ENCODE data around the gene FOXO6. TPM values are rescaled to one million over a fixed set of nuclear protein-coding genes. Genes with fewer than 3 reads are reported as not detected.

The FOXO6 gene
- total and polyA plus RNA-seq, 9 of the 15 experiments (the other 6 are each of a cell fraction or from before 2014, with no cell fraction given) = 0.04 to 0.31 (median 0.12) TPM; not detected in 5

DNA sequence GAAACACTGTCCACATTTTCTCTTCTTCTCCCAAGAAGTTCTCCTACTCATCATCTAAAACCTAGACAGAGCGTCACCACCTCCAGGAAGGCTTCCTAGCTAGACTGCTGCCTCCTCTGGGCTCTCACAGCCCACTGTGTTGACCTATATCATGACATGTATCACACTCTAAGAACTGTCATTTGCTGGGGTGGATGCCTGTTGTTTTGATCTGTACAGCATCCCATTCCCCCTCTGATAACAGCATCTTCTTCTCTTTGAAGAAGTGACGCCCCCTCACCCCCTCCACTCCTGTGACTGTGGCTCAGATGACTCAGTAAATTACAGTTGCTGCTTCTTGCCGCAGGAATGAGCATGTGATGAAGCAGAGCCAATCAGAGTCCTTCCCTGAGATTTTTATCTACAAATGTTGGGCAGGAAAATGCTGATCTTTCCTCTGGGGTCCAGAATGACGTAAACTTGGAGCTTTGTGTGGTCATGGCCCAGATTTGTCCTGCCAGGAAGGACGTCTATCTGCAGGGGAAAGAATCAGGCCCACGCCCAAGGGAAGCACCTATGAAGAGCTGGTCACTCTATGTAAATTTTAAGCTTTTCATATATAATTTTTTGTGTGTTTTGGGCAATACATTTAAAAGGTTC is 28.0 kb upstream of the FOXO6 start (continued):
- TF ChIP-seq, protein P1, sequence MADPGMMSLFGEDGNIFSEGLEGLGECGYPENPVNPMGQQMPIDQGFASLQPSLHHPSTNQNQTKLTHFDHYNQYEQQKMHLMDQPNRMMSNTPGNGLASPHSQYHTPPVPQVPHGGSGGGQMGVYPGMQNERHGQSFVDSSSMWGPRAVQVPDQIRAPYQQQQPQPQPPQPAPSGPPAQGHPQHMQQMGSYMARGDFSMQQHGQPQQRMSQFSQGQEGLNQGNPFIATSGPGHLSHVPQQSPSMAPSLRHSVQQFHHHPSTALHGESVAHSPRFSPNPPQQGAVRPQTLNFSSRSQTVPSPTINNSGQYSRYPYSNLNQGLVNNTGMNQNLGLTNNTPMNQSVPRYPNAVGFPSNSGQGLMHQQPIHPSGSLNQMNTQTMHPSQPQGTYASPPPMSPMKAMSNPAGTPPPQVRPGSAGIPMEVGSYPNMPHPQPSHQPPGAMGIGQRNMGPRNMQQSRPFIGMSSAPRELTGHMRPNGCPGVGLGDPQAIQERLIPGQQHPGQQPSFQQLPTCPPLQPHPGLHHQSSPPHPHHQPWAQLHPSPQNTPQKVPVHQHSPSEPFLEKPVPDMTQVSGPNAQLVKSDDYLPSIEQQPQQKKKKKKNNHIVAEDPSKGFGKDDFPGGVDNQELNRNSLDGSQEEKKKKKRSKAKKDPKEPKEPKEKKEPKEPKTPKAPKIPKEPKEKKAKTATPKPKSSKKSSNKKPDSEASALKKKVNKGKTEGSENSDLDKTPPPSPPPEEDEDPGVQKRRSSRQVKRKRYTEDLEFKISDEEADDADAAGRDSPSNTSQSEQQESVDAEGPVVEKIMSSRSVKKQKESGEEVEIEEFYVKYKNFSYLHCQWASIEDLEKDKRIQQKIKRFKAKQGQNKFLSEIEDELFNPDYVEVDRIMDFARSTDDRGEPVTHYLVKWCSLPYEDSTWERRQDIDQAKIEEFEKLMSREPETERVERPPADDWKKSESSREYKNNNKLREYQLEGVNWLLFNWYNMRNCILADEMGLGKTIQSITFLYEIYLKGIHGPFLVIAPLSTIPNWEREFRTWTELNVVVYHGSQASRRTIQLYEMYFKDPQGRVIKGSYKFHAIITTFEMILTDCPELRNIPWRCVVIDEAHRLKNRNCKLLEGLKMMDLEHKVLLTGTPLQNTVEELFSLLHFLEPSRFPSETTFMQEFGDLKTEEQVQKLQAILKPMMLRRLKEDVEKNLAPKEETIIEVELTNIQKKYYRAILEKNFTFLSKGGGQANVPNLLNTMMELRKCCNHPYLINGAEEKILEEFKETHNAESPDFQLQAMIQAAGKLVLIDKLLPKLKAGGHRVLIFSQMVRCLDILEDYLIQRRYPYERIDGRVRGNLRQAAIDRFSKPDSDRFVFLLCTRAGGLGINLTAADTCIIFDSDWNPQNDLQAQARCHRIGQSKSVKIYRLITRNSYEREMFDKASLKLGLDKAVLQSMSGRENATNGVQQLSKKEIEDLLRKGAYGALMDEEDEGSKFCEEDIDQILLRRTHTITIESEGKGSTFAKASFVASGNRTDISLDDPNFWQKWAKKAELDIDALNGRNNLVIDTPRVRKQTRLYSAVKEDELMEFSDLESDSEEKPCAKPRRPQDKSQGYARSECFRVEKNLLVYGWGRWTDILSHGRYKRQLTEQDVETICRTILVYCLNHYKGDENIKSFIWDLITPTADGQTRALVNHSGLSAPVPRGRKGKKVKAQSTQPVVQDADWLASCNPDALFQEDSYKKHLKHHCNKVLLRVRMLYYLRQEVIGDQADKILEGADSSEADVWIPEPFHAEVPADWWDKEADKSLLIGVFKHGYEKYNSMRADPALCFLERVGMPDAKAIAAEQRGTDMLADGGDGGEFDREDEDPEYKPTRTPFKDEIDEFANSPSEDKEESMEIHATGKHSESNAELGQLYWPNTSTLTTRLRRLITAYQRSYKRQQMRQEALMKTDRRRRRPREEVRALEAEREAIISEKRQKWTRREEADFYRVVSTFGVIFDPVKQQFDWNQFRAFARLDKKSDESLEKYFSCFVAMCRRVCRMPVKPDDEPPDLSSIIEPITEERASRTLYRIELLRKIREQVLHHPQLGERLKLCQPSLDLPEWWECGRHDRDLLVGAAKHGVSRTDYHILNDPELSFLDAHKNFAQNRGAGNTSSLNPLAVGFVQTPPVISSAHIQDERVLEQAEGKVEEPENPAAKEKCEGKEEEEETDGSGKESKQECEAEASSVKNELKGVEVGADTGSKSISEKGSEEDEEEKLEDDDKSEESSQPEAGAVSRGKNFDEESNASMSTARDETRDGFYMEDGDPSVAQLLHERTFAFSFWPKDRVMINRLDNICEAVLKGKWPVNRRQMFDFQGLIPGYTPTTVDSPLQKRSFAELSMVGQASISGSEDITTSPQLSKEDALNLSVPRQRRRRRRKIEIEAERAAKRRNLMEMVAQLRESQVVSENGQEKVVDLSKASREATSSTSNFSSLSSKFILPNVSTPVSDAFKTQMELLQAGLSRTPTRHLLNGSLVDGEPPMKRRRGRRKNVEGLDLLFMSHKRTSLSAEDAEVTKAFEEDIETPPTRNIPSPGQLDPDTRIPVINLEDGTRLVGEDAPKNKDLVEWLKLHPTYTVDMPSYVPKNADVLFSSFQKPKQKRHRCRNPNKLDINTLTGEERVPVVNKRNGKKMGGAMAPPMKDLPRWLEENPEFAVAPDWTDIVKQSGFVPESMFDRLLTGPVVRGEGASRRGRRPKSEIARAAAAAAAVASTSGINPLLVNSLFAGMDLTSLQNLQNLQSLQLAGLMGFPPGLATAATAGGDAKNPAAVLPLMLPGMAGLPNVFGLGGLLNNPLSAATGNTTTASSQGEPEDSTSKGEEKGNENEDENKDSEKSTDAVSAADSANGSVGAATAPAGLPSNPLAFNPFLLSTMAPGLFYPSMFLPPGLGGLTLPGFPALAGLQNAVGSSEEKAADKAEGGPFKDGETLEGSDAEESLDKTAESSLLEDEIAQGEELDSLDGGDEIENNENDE (IDR thresholded peaks at IDR 0.05; ENCODE audit: low read depth, low read length) = no peak
- TF ChIP-seq, protein P2, sequence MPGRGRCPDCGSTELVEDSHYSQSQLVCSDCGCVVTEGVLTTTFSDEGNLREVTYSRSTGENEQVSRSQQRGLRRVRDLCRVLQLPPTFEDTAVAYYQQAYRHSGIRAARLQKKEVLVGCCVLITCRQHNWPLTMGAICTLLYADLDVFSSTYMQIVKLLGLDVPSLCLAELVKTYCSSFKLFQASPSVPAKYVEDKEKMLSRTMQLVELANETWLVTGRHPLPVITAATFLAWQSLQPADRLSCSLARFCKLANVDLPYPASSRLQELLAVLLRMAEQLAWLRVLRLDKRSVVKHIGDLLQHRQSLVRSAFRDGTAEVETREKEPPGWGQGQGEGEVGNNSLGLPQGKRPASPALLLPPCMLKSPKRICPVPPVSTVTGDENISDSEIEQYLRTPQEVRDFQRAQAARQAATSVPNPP (IDR thresholded peaks at IDR 0.05; ENCODE audit: borderline replicate concordance, insufficient read depth, insufficient read length) = no peak
- no peak for TF ChIP-seq TAF9B (IDR thresholded peaks at IDR 0.05; ENCODE audit: partially characterized antibody)
- no peak for TF ChIP-seq KLF6 (CRISPR knock-in tag; IDR thresholded peaks at IDR 0.05; ENCODE audit: borderline replicate concordance)
- TF ChIP-seq NCOR1 (IDR thresholded peaks at IDR 0.05) = no peak
- no peak for TF ChIP-seq ZNF184 (CRISPR knock-in tag; IDR thresholded peaks at IDR 0.05)
- no peak for TF ChIP-seq MCM5 (IDR thresholded peaks at IDR 0.05; ENCODE audit: low read depth)
- TF ChIP-seq E2F4 (CRISPR knock-in tag; IDR thresholded peaks at IDR 0.05; ENCODE audit: low read depth) = no peak
- no peak for TF ChIP-seq TCF3 (CRISPR knock-in tag; IDR thresholded peaks at IDR 0.05)
- no peak for TF ChIP-seq ZC3H4 (CRISPR knock-in tag; IDR thresholded peaks at IDR 0.05; ENCODE audit: borderline replicate concordance)
- TF ChIP-seq IRF2 (CRISPR knock-in tag; IDR thresholded peaks at IDR 0.05) = no peak
- TF ChIP-seq NCOA1 (IDR thresholded peaks at IDR 0.05; ENCODE audit: low read depth) = peak; percentile 75; the same call in 1 of the 2 replicates
- TF ChIP-seq ZNF699 (CRISPR knock-in tag; IDR thresholded peaks at IDR 0.05; ENCODE audit: insufficient replicate concordance) = no peak
- TF ChIP-seq MECOM (CRISPR knock-in tag; IDR thresholded peaks at IDR 0.05) = no peak
- peak; percentile 95 for TF ChIP-seq FOSL1 (tag; conservative IDR thresholded peaks at IDR 0.05)

All from K562 (cell line).